SU-DHL-6 (cell line): Measurements from ENCODE around the gene FRMD1.

Experiments used
- CTCF ChIP-seq: fragments of 200-600 bp; sonication (generic); IDR thresholded peaks from one replicate; pipeline ENCODE4 v1.5.1; 2017; ENCODE audit warnings: antibody characterized with exemption, mild to moderate bottlenecking, low read length, moderate library complexity; ENCODE audit not compliant: insufficient read depth, poor library complexity, severe bottlenecking
- EZH2phosphoT487 ChIP-seq: fragments of 200-600 bp; sonication (generic), shearing (Covaris generic); conservative IDR thresholded peaks from 2 replicates; pipeline ENCODE4 v1.6.1; 2018; ENCODE audit warnings: mild to moderate bottlenecking, antibody characterized with exemption, low read length, moderate library complexity, mixed read lengths

GRCh38 chr6:168090064-168090690, 11.2 kb upstream of the FRMD1 start:
- no peak for TF ChIP-seq EZH2phosphoT487
- TF ChIP-seq CTCF: no peak
